Measurements from ENCODE around the gene INKA2. TPM values are rescaled to one million over a fixed set of nuclear protein-coding genes. Genes with fewer than 3 reads are reported as not detected.

Gene INKA2
- total RNA-seq, 1 donor from 2014 or later = 20.4 TPM

GRCh38 chr1:111691886-111692285 is 47.3 kb downstream of the INKA2 start:
- H3K4me1 ChIP-seq (ENCODE audit: control insufficient read depth in 3 of 3, insufficient read depth in 3 of 3, low read length in 3 of 3) = peaks cover 0 to 3% (median 0%) of the 10 kb centered on the region in 3 donors
- no peaks in the 10 kb centered on the region for H3K27me3 ChIP-seq (ENCODE audit: control insufficient read depth in 3 of 3, insufficient read depth in 3 of 3, low read length in 3 of 3)
- H3K27ac ChIP-seq (ENCODE audit: low read depth, low read length) = no peak overlapping the region
- no peaks in the 10 kb centered on the region for H3K9me3 ChIP-seq (ENCODE audit: control insufficient read depth in 3 of 3, low read length in 3 of 3)
- H3K4me3 ChIP-seq (ENCODE audit: low read length in 3 of 3) = no peak overlapping the region
- peaks cover 2 to 13% (median 10%) of the 10 kb centered on the region in 3 donors for H3K36me3 ChIP-seq (ENCODE audit: control insufficient read depth in 3 of 3, insufficient read depth in 3 of 3, low read length in 3 of 3)
- H3K9ac ChIP-seq (ENCODE audit: low read depth in 1 of 3, low read length in 3 of 3) = no peak overlapping the region

GRCh38 chr1:111690306-111690617 is 48.9 kb downstream of the INKA2 start:
- H3K4me3 ChIP-seq (ENCODE audit: low read length in 3 of 3) = no peak overlapping the region
- peaks cover 2 to 9% (median 6%) of the 10 kb centered on the region in 3 donors for H3K36me3 ChIP-seq (ENCODE audit: control insufficient read depth in 3 of 3, insufficient read depth in 3 of 3, low read length in 3 of 3)
- H3K27ac ChIP-seq (ENCODE audit: low read depth, low read length) = no peak overlapping the region
- H3K4me1 ChIP-seq (ENCODE audit: control insufficient read depth in 3 of 3, insufficient read depth in 3 of 3, low read length in 3 of 3) = peaks cover 0 to 3% (median 0%) of the 10 kb centered on the region in 3 donors
- no peaks in the 10 kb centered on the region for H3K9me3 ChIP-seq (ENCODE audit: control insufficient read depth in 3 of 3, low read length in 3 of 3)
- no peak overlapping the region for H3K9ac ChIP-seq (ENCODE audit: low read depth in 1 of 3, low read length in 3 of 3)
- no peaks in the 10 kb centered on the region for H3K27me3 ChIP-seq (ENCODE audit: control insufficient read depth in 3 of 3, insufficient read depth in 3 of 3, low read length in 3 of 3)

Small RNA genes within 50 kb of the gene (small RNA-seq; reads per million reads assigned to genes)
- gene INKA2 = 0.21 reads per million

Other genes starting within 250 kb of the INKA2 start
- gene ADORA3, start 235.8 kb downstream of the INKA2 start, total RNA-seq = 0.52 TPM
- gene TMIGD3, start 235.8 kb downstream of the INKA2 start, total RNA-seq = 1.6 TPM
- gene RAP1A, start 119.6 kb downstream of the INKA2 start, total RNA-seq = 16.7 TPM
- 12.0 TPM for gene DDX20, start 16.5 kb upstream of the INKA2 start, total RNA-seq

Data from skeletal muscle tissue (tissue), 5 donors.